ENCODE measurements around the gene PARD6A.

The PARD6A gene

DNA sequence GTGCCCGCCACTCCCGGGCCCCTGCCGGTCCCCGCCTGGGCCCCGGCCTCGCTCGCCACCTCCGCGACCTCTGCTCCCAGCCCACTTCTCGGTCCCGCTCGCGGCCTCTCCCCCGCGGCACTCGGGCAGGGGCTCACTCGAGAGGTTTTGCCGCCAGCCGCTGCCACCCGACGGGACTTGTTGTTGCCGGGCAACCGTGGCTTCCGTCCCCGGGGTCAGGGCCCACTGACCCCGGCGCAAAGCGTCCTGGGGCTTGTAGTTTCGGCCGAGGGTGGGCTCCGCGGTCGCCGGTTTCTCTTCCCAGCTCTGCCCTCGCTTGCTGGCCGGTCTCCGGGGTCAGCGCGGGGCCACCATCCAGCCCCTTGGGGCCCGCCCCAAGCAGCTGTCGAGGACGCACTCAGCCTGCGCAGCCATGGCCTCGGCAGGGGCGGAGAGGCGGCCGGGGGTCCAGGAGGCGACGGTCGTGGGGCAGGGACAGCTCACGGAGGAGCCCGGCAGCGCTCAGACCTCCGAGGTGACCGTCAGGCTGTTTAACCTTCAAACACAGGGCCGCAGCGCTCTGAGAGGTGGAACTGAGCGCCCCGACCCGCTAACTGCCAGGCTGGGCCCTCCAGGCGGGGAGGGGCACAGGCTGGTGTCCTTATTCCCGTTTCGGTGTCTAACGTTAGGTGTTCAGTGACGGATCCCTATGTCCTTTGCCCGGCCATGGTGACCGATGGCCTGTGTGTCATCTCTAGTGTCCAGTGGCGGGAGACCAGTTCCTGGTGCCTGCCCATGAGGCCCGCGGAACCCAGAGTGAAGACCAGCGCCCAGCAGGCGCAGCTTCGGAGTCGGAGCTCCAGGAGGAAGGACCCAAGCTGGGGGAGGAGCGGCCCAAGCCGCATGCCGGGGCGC is 6.0 kb downstream of the PARD6A start, which contains the start of the genes C16orf86 and ENKD1:
Gene C16orf86 (plus strand): TSS at position 256 of the 894 bp plus-strand sequence. CDS start 157 bp downstream, at position 413.
Gene ENKD1 (minus strand): TSS at position 192 of the 894 bp plus-strand sequence. CDS start 308 bp downstream, outside the sequence.
- DNase-seq: peak in 49 of 51 donors; percentile 5 to 87 (median 73)

DNA sequence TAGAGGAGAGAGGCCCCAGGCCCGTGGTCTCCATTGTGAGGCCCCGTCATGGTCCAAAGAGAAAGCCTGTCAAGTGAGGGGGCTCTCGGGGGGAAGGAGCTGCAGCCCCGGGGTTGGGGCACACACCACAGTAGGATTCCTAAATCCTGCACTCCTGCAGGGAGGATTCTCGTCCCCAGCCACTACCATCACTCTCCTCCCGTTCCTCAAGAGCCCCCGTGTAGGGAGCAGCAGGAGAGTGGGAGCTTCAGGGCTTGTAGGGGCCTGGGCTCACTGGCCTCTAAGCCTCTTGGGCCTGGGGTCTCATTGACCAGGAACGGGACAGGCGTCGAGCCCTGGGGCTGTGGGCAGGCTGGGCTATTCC is 6.7 kb downstream of the PARD6A start:
- DNase-seq: no peak

DNA sequence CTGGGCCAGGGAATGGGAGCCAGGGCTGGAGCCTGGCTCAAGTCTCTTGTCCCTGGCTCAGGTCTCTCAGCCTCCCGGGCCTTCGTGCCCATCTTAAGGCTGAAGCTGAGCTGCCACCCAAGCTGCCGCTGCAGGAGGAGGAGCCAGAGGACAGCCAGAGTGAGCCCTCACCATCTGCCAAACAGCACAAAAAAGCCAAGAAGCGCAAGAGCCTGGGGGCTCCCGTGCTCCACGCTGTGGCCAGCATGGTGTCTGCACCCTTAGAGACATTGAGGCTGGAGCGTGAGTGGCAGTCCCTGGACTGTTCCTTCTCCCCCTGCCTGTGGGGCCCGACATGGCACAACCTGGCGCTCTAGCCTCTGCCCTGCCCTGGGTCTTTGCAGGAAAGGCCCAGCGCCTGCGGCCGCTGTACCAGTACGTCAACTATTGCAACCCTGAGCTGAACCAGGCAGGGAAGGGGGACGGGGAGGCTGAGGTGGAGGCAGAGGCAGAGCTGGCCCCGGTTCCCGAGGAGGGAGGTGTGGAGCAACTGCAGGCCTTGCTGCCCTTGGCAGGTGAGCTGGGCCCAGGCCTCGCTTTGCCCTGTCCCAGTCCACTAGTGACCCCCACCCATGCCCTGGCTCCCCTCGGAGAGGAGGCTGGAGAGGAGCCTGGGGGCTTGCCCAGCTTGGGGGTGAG is 7.2 kb downstream of the PARD6A start:
- peak in 50 of 51 donors; percentile 11 to 93 (median 75) for DNase-seq

DNA sequence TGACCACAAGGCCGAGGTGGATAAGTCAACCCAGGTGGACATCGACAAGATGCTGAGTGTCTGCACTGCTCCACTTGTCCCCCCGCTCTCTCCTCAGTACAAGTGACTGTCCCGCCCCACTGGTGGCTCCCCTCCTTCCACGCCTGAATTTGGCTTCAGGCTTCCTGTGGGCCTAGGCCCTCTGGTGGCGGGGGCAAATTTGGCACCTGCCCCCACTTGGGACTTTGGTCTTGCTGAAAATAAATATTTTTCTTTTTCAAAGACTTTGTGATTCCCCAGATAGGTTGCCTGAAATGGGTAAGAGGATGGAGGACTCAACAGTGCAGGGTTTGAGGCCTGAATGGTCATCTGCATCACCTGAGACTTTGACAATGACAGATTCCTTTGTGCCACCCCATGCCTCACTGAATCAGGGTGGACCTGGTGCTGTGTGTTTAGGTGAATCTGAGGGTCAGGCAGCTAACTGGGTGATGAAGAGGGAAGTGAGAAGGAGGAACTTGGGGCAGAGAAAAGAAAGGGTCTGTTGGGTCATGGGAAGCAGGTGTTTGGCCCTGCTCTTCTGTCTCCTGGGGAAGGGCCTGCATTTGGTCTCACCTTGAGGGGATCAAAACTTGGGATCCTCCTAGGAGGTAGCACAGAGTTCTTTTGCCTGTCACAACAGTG is 7.9 kb downstream of the PARD6A start:
- no peak for DNase-seq

DNA sequence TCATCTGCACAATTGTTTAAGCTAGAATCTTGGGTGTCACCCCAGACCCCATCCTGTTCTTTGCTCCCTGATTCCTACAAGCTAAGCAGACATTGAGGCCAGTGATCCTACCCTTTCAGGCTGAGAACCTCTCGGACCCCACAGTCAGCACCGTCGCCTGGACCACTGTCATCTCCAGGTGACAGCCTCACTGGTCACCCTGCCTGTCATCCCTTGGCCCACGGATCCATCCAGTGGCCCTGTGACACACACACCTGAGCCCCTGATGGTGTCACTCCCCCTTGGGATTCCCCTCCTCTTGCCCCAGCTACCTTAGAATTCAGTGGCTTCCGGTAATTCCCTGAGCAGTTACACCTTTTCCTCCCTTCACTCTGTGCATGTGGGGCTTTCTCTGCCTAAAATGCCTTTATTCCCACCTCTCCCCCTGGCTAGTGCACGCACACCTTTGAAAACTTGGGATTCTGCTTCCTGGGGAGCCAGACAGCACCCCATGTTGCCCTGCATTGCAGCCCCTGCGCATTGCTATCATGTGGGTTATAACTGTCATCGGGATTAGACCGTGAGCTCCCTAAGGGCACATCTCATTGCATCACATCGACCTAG is 8.8 kb downstream of the PARD6A start:
- no peak for DNase-seq

DNA sequence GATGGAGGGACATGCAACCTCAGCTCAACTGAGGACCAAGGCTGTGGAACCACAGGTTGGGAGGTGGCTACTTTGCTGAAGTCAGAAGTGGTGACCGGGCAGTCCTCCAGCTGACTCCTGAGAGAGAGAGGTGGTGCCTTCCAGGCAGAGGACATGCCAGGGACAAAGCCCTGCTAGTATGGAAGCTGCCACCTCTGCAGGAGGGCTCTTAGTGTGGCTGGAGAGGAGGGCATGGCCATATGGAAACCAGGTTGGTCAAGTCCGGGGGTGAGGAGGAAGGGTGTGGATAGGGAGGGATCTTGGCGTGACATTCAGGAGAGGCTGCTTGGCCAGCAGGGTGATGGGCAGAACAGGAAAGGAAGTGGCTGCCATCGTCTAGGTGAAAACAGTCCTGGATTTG is 11.5 kb downstream of the PARD6A start:
- DNase-seq: no peak

DNA sequence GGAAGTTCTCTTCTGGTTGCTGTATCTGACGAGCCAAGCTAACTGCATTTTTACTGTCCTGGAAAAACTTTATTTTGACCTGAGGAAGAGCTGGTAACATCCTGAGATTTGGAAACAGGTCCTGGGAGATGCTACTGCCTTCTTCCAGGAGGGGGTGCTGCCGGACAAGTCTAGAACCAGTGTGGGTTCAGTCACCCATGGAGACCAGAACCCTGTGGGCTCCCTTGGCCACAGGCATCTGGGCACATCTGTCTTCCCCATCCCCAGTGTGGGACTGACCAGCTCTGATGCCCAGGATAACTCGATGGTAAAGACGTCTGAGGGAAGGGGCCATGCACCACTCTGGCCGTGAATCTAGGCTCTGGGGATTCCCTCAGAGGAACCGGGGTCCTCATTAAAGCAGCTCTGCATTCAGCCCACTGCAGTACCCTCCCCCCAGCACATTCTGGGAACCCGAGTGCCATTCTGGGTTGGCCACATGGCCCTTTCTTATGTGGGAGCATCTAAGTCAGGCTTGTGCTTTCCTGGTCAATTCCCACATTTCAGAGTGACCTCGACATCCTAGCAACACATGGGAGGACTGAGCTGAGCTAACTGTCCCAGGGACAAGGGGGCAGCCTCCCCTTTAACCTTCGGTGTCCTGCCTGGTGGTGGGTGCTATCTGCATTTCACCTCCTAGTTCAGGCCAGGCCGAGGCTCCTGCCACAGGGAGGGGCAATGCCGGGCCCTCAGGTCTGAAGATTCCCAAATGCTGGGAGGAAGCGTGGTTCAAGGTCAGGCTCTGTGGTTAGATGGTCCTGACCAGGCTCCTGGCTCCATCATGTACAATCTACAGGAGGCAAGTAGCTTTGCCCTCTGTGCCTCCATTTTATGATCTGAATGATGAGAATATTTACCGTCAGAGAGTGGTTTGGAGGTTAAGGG is 12.2 kb downstream of the PARD6A start:
- DNase-seq: peak in 33 of 51 donors; percentile 9 to 72 (median 38)

DNA sequence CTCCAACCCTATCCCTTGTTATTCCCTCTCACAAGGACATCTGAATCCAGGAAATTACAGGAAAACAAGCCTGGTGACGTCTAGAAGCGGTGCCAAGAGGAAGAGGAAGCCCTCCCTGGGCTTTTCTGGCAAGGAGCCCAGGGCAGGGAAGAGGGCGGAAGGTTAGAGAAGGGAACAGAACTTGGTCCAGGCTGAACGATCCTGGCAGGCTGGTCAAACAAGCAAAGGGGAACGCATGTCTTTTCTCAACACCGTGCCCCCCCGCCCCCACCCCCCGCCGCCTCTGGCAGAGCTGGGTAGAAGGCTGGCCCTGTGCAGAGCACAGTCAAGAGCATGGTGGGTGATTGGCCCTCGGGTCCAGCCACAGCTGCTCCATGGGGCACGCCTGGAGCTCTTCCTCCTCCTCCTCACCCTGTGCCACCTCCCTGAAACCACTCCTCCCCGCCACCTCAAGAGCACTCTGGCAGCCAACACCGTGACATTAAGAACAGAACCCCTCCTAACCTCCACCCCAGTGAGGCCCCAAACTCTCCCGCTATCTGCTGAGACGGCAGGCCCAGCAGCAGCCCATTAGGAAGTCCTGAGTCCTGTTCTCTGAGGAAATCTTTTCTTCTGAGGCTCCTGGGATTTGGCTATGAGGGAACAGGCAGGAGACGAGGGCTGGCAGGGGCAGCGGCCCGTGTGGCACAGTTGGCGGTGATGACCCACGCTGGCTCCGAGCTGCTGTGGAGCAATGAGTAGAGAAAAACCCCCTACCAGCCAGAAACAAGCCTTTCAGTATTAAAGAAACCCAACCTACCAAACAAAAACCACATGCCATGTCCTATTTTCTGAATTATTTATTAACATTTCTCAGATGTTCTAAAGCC is 13.2 kb downstream of the PARD6A start:
- peak in 18 of 51 donors; percentile 10 to 43 (median 26) for DNase-seq

DNA sequence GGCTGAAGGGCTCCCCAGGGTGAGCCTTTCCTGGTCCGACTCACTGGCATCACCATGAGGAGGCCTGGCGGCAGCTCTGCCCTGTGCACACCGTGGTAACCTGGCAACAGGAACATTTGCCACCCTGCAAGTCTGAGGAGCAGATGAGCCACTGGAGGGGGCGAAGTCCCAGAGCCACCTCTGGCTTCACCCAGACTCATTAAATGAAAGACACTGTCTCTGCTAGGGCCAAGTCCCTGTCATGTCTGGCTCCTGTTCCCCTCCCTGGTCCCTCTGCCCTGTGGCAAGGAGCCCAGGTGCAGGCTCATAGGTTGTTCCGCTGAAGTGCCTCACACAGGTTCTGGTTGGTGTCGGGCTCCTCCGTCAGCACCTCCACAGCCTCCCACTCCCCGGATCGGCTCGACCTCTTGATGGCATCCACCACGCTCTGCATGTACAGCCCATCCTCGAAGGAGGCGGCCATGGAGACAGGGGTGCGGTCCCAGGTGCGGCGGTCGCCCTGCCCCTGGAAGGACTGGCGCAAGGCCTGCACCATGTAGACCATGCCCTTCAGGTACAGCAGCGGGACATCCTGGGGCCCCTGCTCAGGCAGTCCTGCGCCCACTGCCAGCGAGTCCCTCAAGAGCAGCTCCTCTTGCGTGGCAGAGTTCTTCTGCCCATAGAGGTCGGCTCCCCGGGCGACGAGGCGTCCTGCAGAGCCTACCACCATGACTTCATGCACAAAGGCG is 14.3 kb downstream of the PARD6A start:
- no peak for DNase-seq

DNA sequence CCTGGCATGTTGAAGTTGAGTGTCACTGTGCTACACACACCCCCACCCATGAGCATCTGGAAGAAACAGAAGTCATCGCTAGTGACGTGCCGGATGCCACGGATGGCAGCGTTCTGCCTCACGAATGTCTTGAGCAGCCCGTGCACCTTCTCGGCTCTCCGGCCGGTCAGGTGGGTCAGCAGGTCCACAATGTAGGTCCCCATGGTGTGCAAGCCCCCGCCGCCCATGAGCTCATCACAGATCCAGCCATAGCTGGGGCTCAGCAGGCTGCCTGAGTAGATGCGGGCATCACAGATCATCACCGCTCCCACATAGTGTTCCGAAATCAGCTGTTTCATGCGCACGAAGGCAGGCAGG is 14.8 kb downstream of the PARD6A start:
- no peak for DNase-seq

DNA sequence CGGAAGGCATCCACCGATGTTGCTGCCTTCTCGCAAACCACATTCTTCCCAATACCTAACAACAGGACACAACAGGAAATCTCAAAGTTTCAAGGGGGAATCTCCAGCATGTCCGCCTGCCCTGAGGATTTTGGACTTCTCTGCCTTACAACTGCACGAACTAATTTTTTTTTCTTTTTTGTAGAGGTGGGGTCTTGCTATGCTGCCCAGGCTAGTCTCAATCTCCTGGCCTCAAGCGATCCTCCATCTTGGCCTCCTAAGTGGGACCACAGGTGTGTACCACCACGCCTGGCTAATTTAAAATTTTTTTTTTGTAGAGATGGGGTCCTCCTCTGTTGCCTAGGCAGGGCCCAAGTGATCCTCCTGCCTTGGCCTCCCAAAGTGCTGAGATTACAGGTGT is 15.2 kb downstream of the PARD6A start:
- DNase-seq: no peak

DNA sequence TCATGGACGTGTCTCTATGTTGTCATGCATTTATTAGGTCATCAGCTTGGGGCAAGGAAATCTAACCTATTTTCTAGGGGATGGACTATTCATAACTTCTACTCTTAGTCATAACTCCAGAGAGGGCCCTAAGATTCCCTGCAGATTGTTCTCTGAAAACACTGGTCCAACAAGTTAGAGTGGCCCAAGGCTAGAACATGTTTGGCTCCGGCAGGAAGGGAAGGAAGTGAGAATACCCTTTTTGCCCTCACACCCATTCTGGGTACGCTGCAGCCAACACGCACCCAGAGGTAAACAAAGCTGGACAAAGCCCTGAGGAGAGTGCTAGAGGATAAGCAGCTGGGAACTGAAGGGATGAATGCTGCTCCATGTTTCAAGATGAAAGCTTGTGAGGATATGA is 15.8 kb downstream of the PARD6A start:
- no peak for DNase-seq

DNA sequence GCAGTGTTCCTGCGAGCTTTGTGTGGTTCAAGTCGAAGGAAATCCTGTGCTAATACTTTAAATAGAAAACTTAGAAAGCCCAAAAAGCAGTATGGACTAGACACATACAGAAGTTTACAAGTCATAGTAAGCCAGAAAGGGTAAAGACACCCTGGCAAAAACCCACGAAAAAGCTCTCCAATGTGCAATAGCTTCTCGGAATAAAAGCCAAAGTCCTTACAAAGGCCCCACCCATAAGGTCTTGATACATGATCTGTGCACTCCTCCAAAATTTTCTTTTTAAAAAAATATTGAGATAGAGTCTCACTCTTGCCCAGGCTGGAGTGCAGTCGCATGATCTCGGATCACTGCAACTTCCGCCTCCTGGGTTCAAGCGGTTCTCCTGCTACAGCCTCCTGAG is 16.2 kb downstream of the PARD6A start:
- no peak for DNase-seq

DNA sequence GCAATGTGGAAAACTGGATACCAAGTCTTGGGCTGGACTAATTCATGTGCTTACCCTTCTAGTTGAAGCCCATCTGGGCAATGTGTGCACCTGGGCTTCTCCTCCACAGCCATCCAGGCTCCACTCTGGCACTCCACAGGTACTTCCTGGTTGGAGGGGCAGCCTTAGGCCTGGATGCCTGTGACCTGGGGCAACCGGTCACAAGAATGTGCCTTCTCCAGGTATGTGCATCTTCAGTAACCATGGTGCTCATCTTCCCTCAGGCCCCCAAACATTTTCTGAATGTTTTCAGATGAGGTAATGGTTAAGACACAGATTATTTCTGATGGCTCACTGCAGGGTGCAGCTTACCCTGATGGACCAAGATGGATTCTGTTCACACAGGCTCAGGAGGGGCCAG is 17.0 kb downstream of the PARD6A start:
- DNase-seq: no peak

DNA sequence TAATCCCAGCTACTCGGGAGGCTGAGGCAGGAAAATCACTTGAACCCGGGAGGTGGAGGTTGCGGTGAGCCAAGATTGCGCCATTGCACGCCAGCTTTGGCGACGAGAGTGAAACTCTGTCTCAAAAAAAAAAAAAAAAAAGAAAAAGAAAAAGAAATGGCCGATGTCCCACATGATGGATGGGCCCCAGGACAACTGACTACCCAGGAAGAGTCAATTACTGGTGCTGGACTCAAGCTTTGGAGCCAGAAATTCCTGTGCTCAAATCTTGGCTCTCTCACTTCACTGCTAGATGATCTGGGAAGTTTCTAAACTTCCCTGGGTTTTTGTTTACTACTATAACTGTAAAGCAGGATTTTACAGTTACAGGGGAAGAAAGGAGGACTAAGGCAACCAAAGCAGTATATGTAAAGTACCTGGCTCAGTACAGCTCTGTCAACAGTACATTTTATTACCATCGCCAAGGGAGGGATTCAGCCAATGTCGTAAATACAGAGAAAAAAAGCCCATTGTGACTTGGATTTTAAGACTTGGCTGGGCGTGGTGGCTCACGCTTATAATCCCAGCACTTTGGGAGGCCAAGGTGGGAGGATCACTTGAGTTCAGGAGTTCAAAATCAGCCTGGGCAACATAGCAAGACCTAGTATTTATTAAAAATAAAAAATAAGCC is 17.7 kb downstream of the PARD6A start:
- DNase-seq: no peak

DNA sequence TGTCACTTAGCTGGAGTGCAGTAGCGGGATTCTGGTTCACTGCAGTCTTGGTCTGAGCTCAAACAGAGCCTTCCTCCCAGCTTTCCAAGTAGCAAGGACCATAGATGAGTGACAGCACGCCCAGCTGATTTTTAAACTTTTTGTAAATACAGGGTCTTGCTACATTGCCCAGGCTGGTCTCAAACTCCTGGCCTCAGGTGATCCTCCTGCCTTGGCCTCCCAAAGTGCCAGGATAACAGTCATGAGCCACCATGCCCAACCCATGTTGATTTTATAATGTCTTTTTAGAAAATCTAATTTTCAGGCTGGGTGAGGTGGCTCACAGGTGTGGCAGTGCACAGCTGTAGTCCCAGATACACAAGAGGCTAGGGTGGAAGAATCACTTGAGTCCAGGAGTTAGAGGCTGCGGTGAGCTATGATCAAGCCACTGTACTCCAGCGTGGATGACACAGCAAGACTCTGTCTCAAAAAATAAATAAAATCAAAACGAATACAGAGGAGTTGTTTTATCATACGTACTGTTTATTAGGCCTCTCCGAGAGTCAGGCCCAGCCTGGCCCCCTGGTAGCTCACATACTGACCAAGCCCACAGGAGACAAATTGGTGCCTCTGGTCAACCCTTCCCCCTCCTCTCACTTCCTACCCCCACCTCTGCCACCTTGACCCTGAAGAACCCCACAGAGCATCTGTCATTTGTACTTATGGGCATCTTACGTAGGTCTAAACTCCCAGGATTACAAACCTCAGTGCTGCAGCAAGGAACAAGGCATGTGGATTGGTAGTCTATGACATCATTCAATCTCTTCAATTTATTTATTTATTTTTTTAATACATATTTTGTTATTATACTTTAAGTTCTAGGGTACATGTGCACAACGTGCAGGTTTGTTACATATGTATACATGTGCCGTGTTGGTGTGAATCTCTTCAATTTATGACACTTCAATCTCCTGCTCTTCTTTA is 19.5 kb downstream of the PARD6A start:
- DNase-seq: no peak

DNA sequence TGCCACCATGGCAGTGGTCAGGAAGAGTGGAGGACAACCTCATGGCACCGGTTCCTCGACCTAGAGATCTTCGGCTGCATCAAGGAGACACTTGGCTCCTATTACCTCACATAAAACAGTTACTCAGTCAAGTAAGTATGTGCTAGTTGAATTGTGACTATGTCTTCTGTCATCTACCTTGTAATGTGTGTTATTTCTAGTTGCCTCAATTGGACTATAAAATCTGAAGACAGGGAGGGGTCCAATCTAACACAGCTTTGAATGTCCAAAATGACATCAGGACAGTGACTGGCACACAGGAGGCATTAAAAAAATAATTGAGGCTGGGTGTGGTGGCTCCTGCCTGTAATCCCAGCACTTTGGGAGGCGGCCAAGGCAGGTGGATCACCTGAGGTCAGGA is 23.0 kb downstream of the PARD6A start:
- no peak for DNase-seq
